ACC112 (cell line): ENCODE results near the gene TMEM242.

ENCODE experiments used
- H2AFZ ChIP-seq: fragments of 200-600 bp; sonication (generic); one replicate; pipeline ENCODE4 v1.6.0; 2017; ENCODE audit warnings: antibody characterized with exemption, low read length; ENCODE audit not compliant: unreplicated experiment
- H3K27ac ChIP-seq: fragments of 200-600 bp; sonication (generic); 2 replicates; pipeline ENCODE4 v1.5.1; 2014; ENCODE audit warnings: low read depth, mild to moderate bottlenecking, antibody characterized with exemption, low read length, moderate library complexity
- H3K27me3 ChIP-seq: fragments of 200-600 bp; sonication (generic); 2 replicates; pipeline ENCODE4 v1.6.1; 2014; ENCODE audit warnings: mild to moderate bottlenecking, antibody characterized with exemption, low read length, moderate library complexity, mixed read lengths; ENCODE audit not compliant: insufficient read depth
- H3K36me3 ChIP-seq: fragments of 200-600 bp; sonication (generic); 2 replicates; pipeline ENCODE4 v1.6.1; 2016; ENCODE audit warnings: mild to moderate bottlenecking, antibody characterized with exemption, low read length, moderate library complexity, mixed read lengths; ENCODE audit not compliant: insufficient read depth
- H3K4me1 ChIP-seq: fragments of 200-600 bp; sonication (generic); one replicate; pipeline ENCODE4 v1.6.1; 2016; ENCODE audit warnings: low read length, mixed read lengths; ENCODE audit not compliant: insufficient read depth, unreplicated experiment, control insufficient read depth
- H3K4me3 ChIP-seq: fragments of 200-600 bp; sonication (generic); 2 replicates; pipeline ENCODE4 v1.5.1; 2014; ENCODE audit warnings: mild to moderate bottlenecking, low read depth, low read length
- H3K79me2 ChIP-seq: fragments of 200-600 bp; sonication (generic); one replicate; pipeline ENCODE4 v1.6.0; 2016; ENCODE audit warnings: low read length; ENCODE audit not compliant: control insufficient read depth, unreplicated experiment, insufficient read depth

The TMEM242 gene

DNA sequence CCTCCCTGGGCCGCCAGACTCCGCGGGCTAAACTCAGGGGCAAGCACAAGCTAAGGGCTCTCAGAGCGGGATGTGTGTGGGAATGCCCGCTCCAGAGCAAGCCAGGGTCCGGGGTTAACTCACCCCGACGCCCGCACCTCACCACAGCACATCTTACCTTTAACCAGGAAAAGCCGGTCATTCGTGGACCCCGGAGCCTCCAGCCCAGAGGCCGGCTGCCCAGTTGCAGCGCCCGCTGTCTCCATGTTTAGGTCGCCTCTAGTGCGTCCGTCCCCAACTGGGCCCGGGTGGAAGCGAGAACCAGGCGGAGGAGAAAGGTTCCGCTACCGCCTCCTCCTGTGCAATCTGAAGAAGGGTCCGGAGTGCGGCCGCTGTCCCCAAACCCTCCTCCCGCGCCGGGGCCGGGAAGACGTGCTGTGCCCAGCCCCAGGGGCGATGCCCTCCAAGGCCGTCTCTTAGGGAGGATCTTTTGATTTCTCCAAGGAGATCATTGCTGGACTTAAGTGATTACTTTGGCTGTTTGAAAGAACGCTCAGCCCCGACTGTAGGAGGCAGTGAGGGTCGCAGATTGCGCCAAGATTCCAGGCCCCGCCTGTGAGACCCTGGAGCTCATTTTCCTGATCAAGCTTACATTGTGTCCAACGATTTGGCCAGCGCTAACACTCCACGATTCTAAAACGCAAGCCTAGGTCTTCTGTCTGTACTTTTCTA, at the start of gene TMEM242:
Gene TMEM242, minus strand, starts transcription at position 265 of the 711 bp plus-strand sequence. Its CDS starts 20 bp downstream, at position 245.
- peak within 1 kb of the TSS; percentile 65 for H3K27ac ChIP-seq
- no peaks in the 10 kb centered on the region for H3K27me3 ChIP-seq
- peaks cover 7% of the 10 kb centered on the region; the same call in 1 of the 2 replicates for H3K36me3 ChIP-seq
- peaks cover 5% of the 10 kb centered on the region for H3K79me2 ChIP-seq
- peaks cover 16% of the 10 kb centered on the region for H3K4me1 ChIP-seq
- peak within 1 kb of the TSS; percentile 99 for H2AFZ ChIP-seq
- H3K4me3 ChIP-seq = peak within 1 kb of the TSS; percentile 96

DNA sequence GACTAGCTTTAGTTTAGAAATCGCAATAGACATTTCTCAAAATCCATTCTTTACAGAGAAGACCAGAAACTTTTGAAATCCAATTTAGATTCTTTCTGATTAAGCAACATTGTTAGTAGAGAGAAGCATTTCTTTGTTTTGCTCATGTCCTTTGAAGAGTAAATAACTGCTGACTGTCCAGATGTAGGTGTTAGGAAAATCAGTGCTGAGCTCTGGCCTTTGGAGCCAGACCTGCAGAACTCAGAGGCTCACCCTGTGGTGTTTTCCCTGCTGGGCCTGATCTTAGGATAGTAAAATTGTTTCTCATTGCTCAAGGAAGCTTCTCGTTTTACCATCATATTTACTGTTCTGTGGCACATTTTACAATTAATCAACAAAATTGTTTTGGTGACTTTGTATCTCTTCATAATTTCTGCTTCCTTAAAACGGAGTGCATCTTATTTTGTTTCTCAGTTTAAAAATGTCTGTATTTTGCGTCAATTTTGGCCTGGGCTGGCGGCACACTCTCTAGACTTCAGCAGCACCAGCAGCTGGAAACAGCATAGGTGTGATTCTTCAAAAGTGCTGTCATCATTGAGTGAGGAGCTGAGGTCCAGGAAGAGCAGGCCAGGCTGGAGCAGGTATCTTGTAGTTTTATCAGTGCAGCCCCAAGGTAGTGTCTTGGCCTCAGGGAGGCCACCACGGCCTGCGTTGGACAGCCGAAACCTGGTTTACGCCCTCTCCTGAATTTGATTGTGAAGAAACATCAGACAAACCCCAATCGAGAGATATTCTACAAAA, 49.4 kb upstream of the TMEM242 start:
- Histone ChIP-seq H3K27ac (no peak overlapping the region), H3K27me3 (no peaks in the 10 kb centered on the region), H3K4me3 (no peak overlapping the region), H3K4me1 (no peaks in the 10 kb centered on the region), H2AFZ (no peak overlapping the region), H3K36me3 (no peaks in the 10 kb centered on the region), H3K79me2 (no peaks in the 10 kb centered on the region)

DNA sequence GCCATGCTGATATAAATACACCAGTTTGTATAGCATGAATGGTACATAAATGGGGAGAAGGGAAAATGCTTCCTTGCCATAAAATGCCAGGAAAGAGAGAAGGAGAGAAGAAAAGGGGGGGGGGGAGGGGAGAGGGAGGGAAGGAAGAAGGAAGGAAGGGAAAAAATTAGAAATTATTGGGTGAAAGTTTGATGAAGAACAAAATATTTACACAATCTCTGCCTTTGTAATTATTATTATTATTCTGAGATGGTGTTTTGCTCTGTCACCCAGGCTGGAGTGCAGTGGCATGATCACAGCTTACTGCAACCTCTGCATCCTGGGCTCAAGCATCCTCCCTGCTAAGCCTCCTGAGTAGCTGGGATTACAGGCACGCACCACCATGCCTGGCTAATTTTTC, 47.4 kb upstream of the TMEM242 start:
- no peak overlapping the region for H3K4me3 ChIP-seq
- no peak overlapping the region for H2AFZ ChIP-seq
- no peaks in the 10 kb centered on the region for H3K36me3 ChIP-seq
- H3K79me2 ChIP-seq = no peaks in the 10 kb centered on the region
- no peaks in the 10 kb centered on the region for H3K27me3 ChIP-seq
- no peak overlapping the region for H3K27ac ChIP-seq
- no peaks in the 10 kb centered on the region for H3K4me1 ChIP-seq

DNA sequence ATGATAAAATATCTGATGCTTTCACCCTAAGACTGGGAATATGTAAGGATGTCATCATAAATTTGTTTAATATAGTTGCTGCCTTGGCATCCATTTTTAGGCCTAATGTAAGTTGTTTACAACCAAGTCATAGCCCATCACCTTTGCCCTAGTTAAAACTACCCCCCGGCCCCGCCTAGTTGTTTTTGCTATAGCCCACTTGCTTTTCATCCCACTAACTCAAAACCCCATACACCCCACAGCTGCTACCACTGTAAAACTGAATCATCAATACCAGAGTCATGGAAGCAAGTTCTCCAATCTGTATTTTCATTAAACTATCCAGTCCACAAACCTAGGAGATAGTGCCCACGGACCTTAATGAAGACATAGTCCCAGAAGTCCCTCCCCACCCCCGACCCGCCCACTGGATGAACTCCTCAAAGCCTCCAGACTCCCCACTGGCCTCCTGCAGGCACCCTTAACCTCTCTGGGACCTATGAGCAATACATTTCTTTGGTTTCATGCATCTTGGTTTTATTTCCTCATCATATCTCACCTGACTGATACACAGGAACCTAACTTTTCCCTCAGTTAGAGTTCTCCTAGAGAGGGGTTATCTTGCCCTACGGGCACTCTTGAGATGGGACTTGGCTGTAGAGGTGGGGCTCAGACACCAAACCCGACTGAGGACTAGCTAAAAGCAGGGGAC, 45.2 kb upstream of the TMEM242 start:
- Histone ChIP-seq H3K4me1 (no peaks in the 10 kb centered on the region), H2AFZ (no peak overlapping the region), H3K36me3 (no peaks in the 10 kb centered on the region), H3K79me2 (no peaks in the 10 kb centered on the region), H3K4me3 (no peak overlapping the region), H3K27ac (no peak overlapping the region), H3K27me3 (no peaks in the 10 kb centered on the region)

GRCh38 chr6:157366648-157367047, 43.3 kb upstream of the TMEM242 start:
- no peak overlapping the region for H3K27ac ChIP-seq
- no peaks in the 10 kb centered on the region for H3K79me2 ChIP-seq
- no peaks in the 10 kb centered on the region for H3K27me3 ChIP-seq
- no peak overlapping the region for H3K4me3 ChIP-seq
- H2AFZ ChIP-seq = no peak overlapping the region
- no peaks in the 10 kb centered on the region for H3K4me1 ChIP-seq
- no peaks in the 10 kb centered on the region for H3K36me3 ChIP-seq

GRCh38 chr6:157364705-157365104, 41.4 kb upstream of the TMEM242 start:
- Histone ChIP-seq H3K4me1 (no peaks in the 10 kb centered on the region), H3K4me3 (no peak overlapping the region), H3K79me2 (no peaks in the 10 kb centered on the region), H3K27ac (no peak overlapping the region), H3K36me3 (no peaks in the 10 kb centered on the region), H3K27me3 (no peaks in the 10 kb centered on the region), H2AFZ (no peak overlapping the region)

GRCh38 chr6:157361886-157362285, 38.6 kb upstream of the TMEM242 start:
- no peak overlapping the region for H2AFZ ChIP-seq
- no peaks in the 10 kb centered on the region for H3K79me2 ChIP-seq
- H3K27me3 ChIP-seq = no peaks in the 10 kb centered on the region
- H3K27ac ChIP-seq = no peak overlapping the region
- no peaks in the 10 kb centered on the region for H3K36me3 ChIP-seq
- H3K4me1 ChIP-seq = no peaks in the 10 kb centered on the region
- H3K4me3 ChIP-seq = no peak overlapping the region

DNA sequence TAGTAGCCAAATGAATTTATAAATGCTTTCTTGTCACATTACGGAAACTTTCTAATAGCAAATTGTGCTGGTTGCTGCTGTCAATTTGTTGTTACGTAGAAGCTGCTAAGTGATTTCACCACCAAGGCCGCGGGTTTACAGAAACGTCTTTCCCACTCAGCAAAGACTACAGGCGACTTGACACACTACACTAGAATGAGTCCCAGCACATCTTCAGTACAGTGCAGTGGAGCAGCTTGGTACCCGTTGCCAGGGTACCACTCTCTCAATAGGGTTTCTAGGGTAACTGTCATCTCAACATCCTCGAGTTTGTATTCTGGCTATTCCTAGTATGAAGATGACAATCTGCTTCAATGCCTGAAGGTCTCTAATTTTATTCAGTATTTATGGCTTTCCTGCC, 35.0 kb upstream of the TMEM242 start:
- no peaks in the 10 kb centered on the region for H3K36me3 ChIP-seq
- no peaks in the 10 kb centered on the region for H3K79me2 ChIP-seq

GRCh38 chr6:157346373-157346772, 23.1 kb upstream of the TMEM242 start:
- H3K4me3 ChIP-seq = no peak overlapping the region
- H3K27me3 ChIP-seq = peaks cover 64% of the 10 kb centered on the region
- no peaks in the 10 kb centered on the region for H3K79me2 ChIP-seq

More for the DNA sequence above, 35.0 kb upstream of the TMEM242 start:
- Histone ChIP-seq H3K27ac (no peak overlapping the region), H3K4me1 (no peaks in the 10 kb centered on the region), H3K4me3 (no peak overlapping the region), H3K27me3 (peaks cover 17% of the 10 kb centered on the region), H2AFZ (no peak overlapping the region)

GRCh38 chr6:157343732-157344131, 20.4 kb upstream of the TMEM242 start:
- Histone ChIP-seq H3K4me1 (no peaks in the 10 kb centered on the region), H3K27me3 (peaks cover 60% of the 10 kb centered on the region), H3K27ac (no peak overlapping the region), H2AFZ (no peak overlapping the region), H3K79me2 (no peaks in the 10 kb centered on the region), H3K4me3 (no peak overlapping the region), H3K36me3 (no peaks in the 10 kb centered on the region)

More at GRCh38 chr6:157346373-157346772, 23.1 kb upstream of the TMEM242 start:
- Histone ChIP-seq H2AFZ (no peak overlapping the region), H3K36me3 (no peaks in the 10 kb centered on the region), H3K4me1 (no peaks in the 10 kb centered on the region), H3K27ac (no peak overlapping the region)
